HepG2 (cell line): Measurements from ENCODE around the gene MCAT.

Experiments used
- ARNT ChIP-seq: fragments of 450-650 bp; IDR thresholded peaks from 2 replicates; pipeline ENCODE4 v1.6.1; 2017
- SMAD3 ChIP-seq: sonication (generic); formaldehyde crosslinking; IDR thresholded peaks from 2 replicates; pipeline ENCODE4 v1.4.0; 2020; ENCODE audit warnings: missing genetic modification reagents
- SMC3 ChIP-seq: IDR thresholded peaks from 2 replicates; pipeline ENCODE4 v1.6.1; 2011; ENCODE audit warnings: low read length, improper control_type of control experiment
- SSRP1 ChIP-seq: IDR thresholded peaks from 2 replicates; pipeline ENCODE4 v1.6.1; 2016; ENCODE audit warnings: control low read depth
- TCF12 ChIP-seq, 2 experiments: fragments of 450-650 bp in 1 of 2; sonication (generic) in 1 of 2; formaldehyde crosslinking in 1 of 2; IDR thresholded peaks; 2 replicates each; pipeline versions ENCODE4 v1.6.1 to v1.8.0; 2017 to 2022; ENCODE audit warnings: antibody characterized with exemption in 1 of 2, mild to moderate bottlenecking in 1 of 2, missing genetic modification reagents in 1 of 2, moderate library complexity in 1 of 2
- TF ChIP-seq, protein P1 (sequence below): sonication (generic); formaldehyde crosslinking; IDR thresholded peaks from 2 replicates; pipeline ENCODE4 v1.5.0; 2020; ENCODE audit warnings: missing genetic modification reagents, mild to moderate bottlenecking, borderline replicate concordance
- TF ChIP-seq, protein P2 (sequence below): sonication (generic); formaldehyde crosslinking; IDR thresholded peaks from 2 replicates; pipeline ENCODE4 v1.5.0; 2020; ENCODE audit warnings: mild to moderate bottlenecking, missing genetic modification reagents, moderate library complexity

DNA sequence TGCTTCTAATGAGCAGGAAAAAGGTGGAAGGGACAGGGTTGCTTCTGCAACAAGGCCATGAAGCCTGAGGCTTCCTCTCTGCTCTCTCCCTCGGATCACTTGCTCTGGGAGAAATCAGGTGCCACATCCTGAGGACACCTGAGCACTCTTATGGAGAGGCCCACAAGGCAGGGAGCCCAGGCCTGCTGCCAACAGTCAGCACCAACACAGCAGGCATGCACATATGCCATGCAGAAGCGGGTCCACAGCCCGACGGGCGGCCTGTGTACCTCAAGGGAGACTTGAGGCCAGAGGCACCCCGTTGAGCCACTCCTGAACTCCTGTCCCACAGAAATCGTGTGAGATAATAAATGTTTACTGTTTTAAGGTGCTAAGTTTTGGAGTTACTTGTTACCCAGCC lies 34.3 kb upstream of the MCAT start:
- TF ChIP-seq, protein P1, sequence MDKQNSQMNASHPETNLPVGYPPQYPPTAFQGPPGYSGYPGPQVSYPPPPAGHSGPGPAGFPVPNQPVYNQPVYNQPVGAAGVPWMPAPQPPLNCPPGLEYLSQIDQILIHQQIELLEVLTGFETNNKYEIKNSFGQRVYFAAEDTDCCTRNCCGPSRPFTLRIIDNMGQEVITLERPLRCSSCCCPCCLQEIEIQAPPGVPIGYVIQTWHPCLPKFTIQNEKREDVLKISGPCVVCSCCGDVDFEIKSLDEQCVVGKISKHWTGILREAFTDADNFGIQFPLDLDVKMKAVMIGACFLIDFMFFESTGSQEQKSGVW = no peak
- TF ChIP-seq SSRP1 (no peak), ARNT (no peak), SMAD3 (CRISPR knock-in tag) (no peak), TCF12 (IDR thresholded peaks at IDR 0.05) (no peak), TCF12 (CRISPR knock-in tag; IDR thresholded peaks at IDR 0.05) (no peak), SMC3 (no peak)
- TF ChIP-seq, protein P2, sequence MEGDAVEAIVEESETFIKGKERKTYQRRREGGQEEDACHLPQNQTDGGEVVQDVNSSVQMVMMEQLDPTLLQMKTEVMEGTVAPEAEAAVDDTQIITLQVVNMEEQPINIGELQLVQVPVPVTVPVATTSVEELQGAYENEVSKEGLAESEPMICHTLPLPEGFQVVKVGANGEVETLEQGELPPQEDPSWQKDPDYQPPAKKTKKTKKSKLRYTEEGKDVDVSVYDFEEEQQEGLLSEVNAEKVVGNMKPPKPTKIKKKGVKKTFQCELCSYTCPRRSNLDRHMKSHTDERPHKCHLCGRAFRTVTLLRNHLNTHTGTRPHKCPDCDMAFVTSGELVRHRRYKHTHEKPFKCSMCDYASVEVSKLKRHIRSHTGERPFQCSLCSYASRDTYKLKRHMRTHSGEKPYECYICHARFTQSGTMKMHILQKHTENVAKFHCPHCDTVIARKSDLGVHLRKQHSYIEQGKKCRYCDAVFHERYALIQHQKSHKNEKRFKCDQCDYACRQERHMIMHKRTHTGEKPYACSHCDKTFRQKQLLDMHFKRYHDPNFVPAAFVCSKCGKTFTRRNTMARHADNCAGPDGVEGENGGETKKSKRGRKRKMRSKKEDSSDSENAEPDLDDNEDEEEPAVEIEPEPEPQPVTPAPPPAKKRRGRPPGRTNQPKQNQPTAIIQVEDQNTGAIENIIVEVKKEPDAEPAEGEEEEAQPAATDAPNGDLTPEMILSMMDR (CRISPR knock-in tag) = no peak
